Stimulated activated memory B cell treated with anti-CD40 and anti-IgM and Interleukin-4, amounts not matched to agents 10 μg/mL and 1 μg/mL and 100 μg/mL, for 72 hours (primary cell): ENCODE measurements around the gene PGRMC2.

Source experiments
- ATAC-seq: fragments of 150-1000 bp; cut with Tn5 transposase; 2 replicates; pipeline ENCODE4 v1.10.0; 2021
- H3K27ac Mint-ChIP-seq: one replicate; pipeline ENCODE4 v1.8.0; 2022; ENCODE audit warnings: mild to moderate bottlenecking, mixed read lengths
- H3K27me3 Mint-ChIP-seq: one replicate; pipeline ENCODE4 v1.8.0; 2022; ENCODE audit warnings: mixed read lengths
- H3K36me3 Mint-ChIP-seq: one replicate; pipeline ENCODE4 v1.8.0; 2022; ENCODE audit warnings: mixed read lengths
- H3K4me1 Mint-ChIP-seq: one replicate; pipeline ENCODE4 v1.8.0; 2022; ENCODE audit warnings: mixed read lengths
- H3K4me3 Mint-ChIP-seq: one replicate; pipeline ENCODE4 v1.8.0; 2022; ENCODE audit warnings: mild to moderate bottlenecking, moderate library complexity, mixed read lengths
- H3K9me3 Mint-ChIP-seq: one replicate; pipeline ENCODE4 v1.8.0; 2022; ENCODE audit warnings: mixed read lengths

The PGRMC2 gene

DNA sequence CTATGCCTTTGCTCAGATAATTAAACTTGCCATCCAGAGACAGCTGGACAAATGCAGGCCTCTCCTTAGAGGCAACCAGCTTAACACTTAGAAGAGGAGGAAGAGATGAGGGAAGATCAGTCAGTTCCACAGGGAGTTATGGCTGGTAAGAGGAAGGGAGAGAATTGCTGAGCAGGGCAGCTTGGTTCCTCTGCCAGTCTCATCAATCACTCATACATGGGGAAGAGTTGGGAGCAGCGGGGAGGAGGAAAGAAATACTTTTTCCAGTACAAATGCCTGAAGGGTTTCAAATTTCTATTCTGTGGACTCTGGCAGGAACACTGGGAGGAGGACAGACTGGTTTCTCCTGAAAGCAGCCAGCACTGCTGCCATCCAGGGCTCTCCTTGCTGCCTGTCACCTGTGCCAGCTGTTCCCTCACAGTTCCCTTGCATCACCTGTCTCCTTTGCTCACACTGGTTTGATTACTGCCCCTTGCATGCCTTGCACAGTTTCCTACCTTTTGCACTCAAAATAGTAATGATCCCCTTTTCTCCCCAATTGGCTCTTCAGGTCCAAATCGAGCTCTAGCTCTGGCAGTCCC is 59.5 kb downstream of the PGRMC2 start:
- H3K27me3 Mint-ChIP-seq: no peaks in the 10 kb centered on the region
- no peaks in the 10 kb centered on the region for H3K4me1 Mint-ChIP-seq
- ATAC-seq: no peak
- no peaks in the 10 kb centered on the region for H3K36me3 Mint-ChIP-seq
- H3K27ac Mint-ChIP-seq: no peak overlapping the region
- H3K4me3 Mint-ChIP-seq: no peak overlapping the region
- H3K9me3 Mint-ChIP-seq: no peaks in the 10 kb centered on the region

DNA sequence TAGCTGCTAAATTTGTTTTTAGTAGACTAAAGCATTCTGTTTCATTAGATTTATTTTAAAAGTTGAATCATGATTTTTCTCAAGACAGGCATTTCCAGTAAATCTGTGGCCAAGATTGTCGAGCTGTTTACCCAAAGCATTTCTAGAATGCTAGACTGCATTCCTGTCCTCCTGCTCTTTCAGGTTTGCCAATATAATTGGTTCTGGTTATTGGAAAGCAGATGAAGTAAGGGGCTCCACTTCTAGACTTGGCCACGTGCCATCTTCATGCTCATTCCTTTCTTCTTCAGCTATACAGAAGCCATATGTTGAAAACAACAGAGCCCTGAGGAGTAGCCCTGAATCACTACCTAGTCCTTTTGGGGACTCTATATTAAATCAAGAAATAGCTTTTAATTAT is 62.5 kb downstream of the PGRMC2 start:
- no peak overlapping the region for H3K4me3 Mint-ChIP-seq
- no peaks in the 10 kb centered on the region for H3K36me3 Mint-ChIP-seq
- H3K27ac Mint-ChIP-seq: no peak overlapping the region
- ATAC-seq: no peak
- H3K9me3 Mint-ChIP-seq: no peaks in the 10 kb centered on the region
- no peaks in the 10 kb centered on the region for H3K4me1 Mint-ChIP-seq
- no peaks in the 10 kb centered on the region for H3K27me3 Mint-ChIP-seq

DNA sequence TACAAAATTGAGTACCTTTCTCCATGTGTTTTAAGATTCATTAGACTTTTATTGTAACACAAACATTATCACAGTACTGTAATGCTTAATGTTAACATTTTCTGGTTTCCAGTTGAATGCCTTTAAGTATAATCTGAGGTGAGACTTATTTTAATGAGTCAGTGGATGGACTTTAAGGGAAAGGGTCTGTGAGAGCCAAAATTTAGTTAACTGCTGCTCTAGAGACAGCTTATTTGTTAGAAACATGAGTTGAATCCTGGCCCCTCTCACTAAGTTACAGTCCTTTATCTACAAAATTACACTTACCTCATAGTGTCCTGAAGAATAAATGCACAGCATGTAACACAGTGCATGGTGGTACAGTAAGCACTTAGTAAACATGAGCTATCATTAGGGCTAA is 66.0 kb downstream of the PGRMC2 start:
- H3K4me1 Mint-ChIP-seq: no peaks in the 10 kb centered on the region
- no peaks in the 10 kb centered on the region for H3K27me3 Mint-ChIP-seq
- no peaks in the 10 kb centered on the region for H3K36me3 Mint-ChIP-seq
- no peaks in the 10 kb centered on the region for H3K9me3 Mint-ChIP-seq
- H3K4me3 Mint-ChIP-seq: no peak overlapping the region
- H3K27ac Mint-ChIP-seq: no peak overlapping the region
- ATAC-seq: no peak

DNA sequence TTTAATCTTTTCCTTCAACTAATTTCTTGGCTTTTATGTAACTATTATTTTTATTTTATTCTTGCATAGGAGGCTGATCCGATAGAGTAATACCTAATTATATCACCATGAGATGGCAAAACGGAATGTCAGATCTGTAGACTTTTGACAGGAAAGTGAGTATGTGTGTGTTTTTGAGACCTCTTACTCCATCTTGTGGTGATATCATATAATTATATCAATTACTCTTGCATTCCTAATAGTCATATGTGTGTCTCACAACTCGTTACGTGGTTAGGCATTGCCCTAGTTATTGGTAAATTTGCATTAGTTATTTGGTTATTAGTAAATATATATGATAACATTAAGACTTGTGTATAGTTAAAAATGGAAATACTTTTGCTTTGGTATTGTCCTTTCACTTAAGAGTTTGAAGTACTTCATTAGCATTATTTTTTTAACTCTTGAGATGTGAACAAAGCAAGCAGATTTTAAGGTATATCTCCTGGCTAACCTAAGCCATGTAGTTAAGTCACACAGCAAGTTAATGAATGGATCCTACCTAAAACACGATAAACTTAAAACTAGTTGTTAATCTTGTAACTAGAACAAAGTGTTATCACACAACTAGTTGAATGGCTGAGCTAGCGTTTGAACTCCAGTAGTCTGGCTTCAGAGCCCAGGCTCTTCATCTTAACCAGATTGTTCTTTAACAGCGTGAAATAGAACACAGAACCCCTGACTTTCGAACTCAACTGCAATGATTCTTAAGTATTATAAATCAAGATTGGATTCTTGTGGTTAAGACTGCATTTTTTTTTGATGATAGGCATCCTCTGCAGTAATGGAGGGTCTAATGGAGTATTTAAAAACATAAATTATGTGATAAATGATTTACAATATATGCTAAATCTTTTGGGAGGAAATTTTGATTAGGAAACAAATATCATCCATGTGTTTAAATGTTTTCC is 67.1 kb downstream of the PGRMC2 start:
- Mint-ChIP-seq H3K36me3 (no peaks in the 10 kb centered on the region), H3K27ac (no peak overlapping the region), H3K27me3 (no peaks in the 10 kb centered on the region)

More for the DNA sequence above, 67.1 kb downstream of the PGRMC2 start:
- no peaks in the 10 kb centered on the region for H3K9me3 Mint-ChIP-seq
- H3K4me3 Mint-ChIP-seq: no peak overlapping the region
- H3K4me1 Mint-ChIP-seq: no peaks in the 10 kb centered on the region
- ATAC-seq: no peak
